Gastroesophageal sphincter (tissue), 3 donors: ENCODE results near the gene FAM210B.

Experiments
- CTCF ChIP-seq, 4 experiments: fragments of 200-600 bp in 2 of 4; fragments of 450-650 bp in 2 of 4; sonication (generic) in 1 of 4; IDR thresholded peaks; one replicate each; pipeline ENCODE4 v1.5.1; 2017 to 2019; ENCODE audit warnings: antibody characterized with exemption in 4 of 4, mild to moderate bottlenecking in 2 of 4, moderate library complexity in 2 of 4
- POLR2A ChIP-seq, 2 donors: fragments of 450-650 bp; IDR thresholded peaks; one replicate each; pipeline ENCODE4 v1.6.1; 2017; ENCODE audit warnings: antibody characterized with exemption in 2 of 2, mild to moderate bottlenecking in 2 of 2, moderate library complexity in 1 of 2
- POLR2AphosphoS5 ChIP-seq: sonication (generic); formaldehyde crosslinking; IDR thresholded peaks from one replicate; pipeline ENCODE4 v1.6.1; 2017; ENCODE audit warnings: antibody characterized with exemption

- TF ChIP-seq CTCF (IDR thresholded peaks at IDR 0.05) (no peak), POLR2A (IDR thresholded peaks at IDR 0.05) (no peak), POLR2AphosphoS5 (no peak)
Measured at GRCh38 chr20:56328861-56329260, 29.9 kb upstream of the FAM210B start.
